NCI-H2081 treated with DMSO at 0.1 percent for 48 hours (cell line): ENCODE data around the gene PHRF1.

Source experiments
- DNase-seq: peaks from one replicate; lab custom pipeline; 2025; lab: John Stamatoyannopoulos, UW

Gene PHRF1

GRCh38 chr11:575996-576768 is at the start of gene PHRF1:
TSS of gene PHRF1 (plus strand) at chr11:576470. CDS start at chr11:581513, 5,043 bp downstream.
- peak; percentile 90 for DNase-seq

- DNase-seq, result no peak
Measured at GRCh38 chr11:528166-528814, 48.0 kb upstream of the PHRF1 start.

GRCh38 chr11:528815-529727 is 47.2 kb upstream of the PHRF1 start:
- no peak for DNase-seq

GRCh38 chr11:529728-530411 is 46.4 kb upstream of the PHRF1 start:
- DNase-seq, result no peak

GRCh38 chr11:530960-531831 is 45.1 kb upstream of the PHRF1 start:
- no peak for DNase-seq

- no peak for DNase-seq
Measured at GRCh38 chr11:531919-532526, 44.2 kb upstream of the PHRF1 start.

GRCh38 chr11:532527-532985 is 43.7 kb upstream of the PHRF1 start:
- no peak for DNase-seq

GRCh38 chr11:532986-533585 is 43.2 kb upstream of the PHRF1 start:
- no peak for DNase-seq

- DNase-seq, result no peak
Measured at GRCh38 chr11:533586-534395, 42.5 kb upstream of the PHRF1 start.

- no peak for DNase-seq
Measured at GRCh38 chr11:534396-535209, 41.7 kb upstream of the PHRF1 start.

- no peak for DNase-seq
Measured at GRCh38 chr11:535210-535518, 41.1 kb upstream of the PHRF1 start.

GRCh38 chr11:535519-536454 is 40.5 kb upstream of the PHRF1 start, which contains the start of gene HRAS:
TSS of gene HRAS (minus strand) at chr11:535576.
- DNase-seq, result peak; percentile 72

GRCh38 chr11:536841-537621 is 39.2 kb upstream of the PHRF1 start, which contains the start of gene LRRC56:
TSS of gene LRRC56 (plus strand) at chr11:537527. CDS start at chr11:540685, 3,158 bp downstream.
- peak; percentile 70 for DNase-seq

- no peak for DNase-seq
Measured at GRCh38 chr11:537622-538430, 38.4 kb upstream of the PHRF1 start.

- DNase-seq, result no peak
Measured at GRCh38 chr11:538431-539051, 37.7 kb upstream of the PHRF1 start.
